GM23338 (cell line): ENCODE data around the gene TMEM167B. TPM values are rescaled to one million over a fixed set of nuclear protein-coding genes. Genes with fewer than 3 reads are reported as not detected.

Experiments
- ATAC-seq: fragments of 200-7000 bp; cut with Tn5 transposase; 3 replicates; pipeline ENCODE4 v1.9.1; 2020
- DNase-seq: peaks from one replicate; pipeline ENCODE4 v3.0.0-alpha.2; 2015; ENCODE audit warnings: low spot score
- H2AFZ ChIP-seq: fragments of 200-600 bp; sonication (generic); 2 replicates; pipeline ENCODE4 v1.8.0; 2016; ENCODE audit warnings: antibody characterized with exemption, mild to moderate bottlenecking, moderate library complexity
- H3F3A ChIP-seq: fragments of 200-600 bp; sonication (generic); replicated peaks from 2 replicates; pipeline ENCODE4 v1.8.0; 2017; ENCODE audit warnings: antibody characterized with exemption, mixed run types, low read depth
- H3K27ac ChIP-seq: fragments of 200-600 bp; sonication (generic); 2 replicates; pipeline ENCODE4 v1.6.1; 2016; ENCODE audit warnings: low read depth
- H3K27me3 ChIP-seq: fragments of 200-600 bp; sonication (generic); 2 replicates; pipeline ENCODE4 v1.8.0; 2016; ENCODE audit warnings: mild to moderate bottlenecking, mixed run types, moderate library complexity; ENCODE audit not compliant: insufficient read depth
- H3K36me3 ChIP-seq: fragments of 200-600 bp; sonication (generic); 2 replicates; pipeline ENCODE4 v1.8.0; 2016; ENCODE audit warnings: mild to moderate bottlenecking; ENCODE audit not compliant: insufficient read depth
- H3K4me1 ChIP-seq: fragments of 200-600 bp; sonication (generic); 2 replicates; pipeline ENCODE4 v1.8.0; 2016; ENCODE audit warnings: mild to moderate bottlenecking, moderate library complexity; ENCODE audit not compliant: insufficient read depth
- H3K4me2 ChIP-seq: fragments of 200-600 bp; sonication (generic); 2 replicates; pipeline ENCODE4 v1.7.1; 2017; ENCODE audit warnings: mixed run types
- H3K4me3 ChIP-seq: fragments of 200-600 bp; sonication (generic); 2 replicates; pipeline ENCODE4 v1.6.1; 2016; ENCODE audit warnings: mixed run types
- H3K79me2 ChIP-seq: fragments of 200-600 bp; sonication (generic); replicated peaks from 2 replicates; pipeline ENCODE4 v1.8.0; 2017; ENCODE audit warnings: mild to moderate bottlenecking; ENCODE audit not compliant: insufficient read depth
- H3K9me2 ChIP-seq: fragments of 200-600 bp; sonication (generic); 2 replicates; pipeline ENCODE4 v1.8.0; 2017; ENCODE audit not compliant: insufficient read depth
- H4K20me1 ChIP-seq: fragments of 200-600 bp; sonication (generic); replicated peaks from 2 replicates; pipeline ENCODE4 v1.8.0; 2017; ENCODE audit warnings: mild to moderate bottlenecking; ENCODE audit not compliant: insufficient read depth
- H3K27ac Mint-ChIP-seq: 2 replicates; pipeline ENCODE4 v1.8.0; 2020; ENCODE audit warnings: inconsistent platforms, mild to moderate bottlenecking, moderate library complexity, mixed read lengths
- H3K27me3 Mint-ChIP-seq: 3 replicates; pipeline ENCODE4 v1.8.0; 2022; ENCODE audit warnings: low read depth, mild to moderate bottlenecking, moderate library complexity, mixed read lengths, inconsistent platforms; ENCODE audit not compliant: insufficient read depth, poor library complexity
- H3K36me3 Mint-ChIP-seq: 3 replicates; pipeline ENCODE4 v1.8.0; 2021; ENCODE audit warnings: low read depth, mild to moderate bottlenecking, inconsistent platforms, moderate library complexity, mixed read lengths
- H3K4me1 Mint-ChIP-seq: 3 replicates; pipeline ENCODE4 v1.8.0; 2020; ENCODE audit warnings: mild to moderate bottlenecking, inconsistent platforms, mixed read lengths
- H3K4me3 Mint-ChIP-seq: 3 replicates; pipeline ENCODE4 v1.8.0; 2021; ENCODE audit warnings: moderate library complexity, mild to moderate bottlenecking, inconsistent platforms, mixed read lengths
- H3K9me3 Mint-ChIP-seq: 3 replicates; pipeline ENCODE4 v1.8.0; 2020; ENCODE audit warnings: moderate library complexity, mild to moderate bottlenecking, inconsistent platforms, mixed read lengths
- CREB1 ChIP-seq: fragments of 250-450 bp; sonication (Bioruptor Pico); IDR thresholded peaks from 2 replicates; pipeline ENCODE4 v1.5.0; 2020; ENCODE audit warnings: low read depth, mild to moderate bottlenecking, moderate library complexity
- EZH2phosphoT487 ChIP-seq: fragments of 200-600 bp; sonication (generic); IDR thresholded peaks from one replicate; pipeline ENCODE4 v1.8.1; 2018; ENCODE audit warnings: antibody characterized with exemption; ENCODE audit not compliant: unreplicated experiment
- NANOG ChIP-seq: IDR thresholded peaks from 2 replicates; pipeline ENCODE4 v1.6.1; 2016; ENCODE audit warnings: antibody characterized with exemption, borderline replicate concordance
- STAT1 ChIP-seq: IDR thresholded peaks from one replicate; pipeline ENCODE4 v1.6.1; 2016; ENCODE audit warnings: antibody characterized with exemption; ENCODE audit not compliant: unreplicated experiment
- ZNF114 ChIP-seq: fragments of 250-450 bp; sonication (Bioruptor Pico); IDR thresholded peaks from 2 replicates; pipeline ENCODE4 v1.5.0; 2020; ENCODE audit warnings: mild to moderate bottlenecking, moderate library complexity
- ZNF331 ChIP-seq: fragments of 250-450 bp; sonication (Bioruptor Pico); IDR thresholded peaks from 2 replicates; pipeline ENCODE4 v1.5.0; 2020; ENCODE audit warnings: low read depth, mild to moderate bottlenecking, moderate library complexity
- polyA plus RNA-seq: library from polyadenylated mRNA; unstranded; fragments of >200 nt; fragmentation: Nextera tagmentation; extraction: Ambion mirVana; gene quantifications from 2 replicates; pipeline ENCODE4 v1.2.1, GENCODE V29; 2016
- total RNA-seq: library from RNA; depleted of rRNA; stranded (reverse); fragments of >200 nt; shearing (Covaris generic); gene quantifications from 2 replicates; pipeline ENCODE4 v1.2.3, GENCODE V29; 2014
- TF ChIP-seq, protein P1 (sequence below): fragments of 250-450 bp; sonication (Bioruptor Pico); IDR thresholded peaks from 2 replicates; pipeline ENCODE4 v1.5.0; 2020; ENCODE audit warnings: mild to moderate bottlenecking, moderate library complexity

Gene TMEM167B
- total and polyA plus RNA-seq, 2 experiments from 2014 or later = 9.8 to 10.7 TPM

DNA sequence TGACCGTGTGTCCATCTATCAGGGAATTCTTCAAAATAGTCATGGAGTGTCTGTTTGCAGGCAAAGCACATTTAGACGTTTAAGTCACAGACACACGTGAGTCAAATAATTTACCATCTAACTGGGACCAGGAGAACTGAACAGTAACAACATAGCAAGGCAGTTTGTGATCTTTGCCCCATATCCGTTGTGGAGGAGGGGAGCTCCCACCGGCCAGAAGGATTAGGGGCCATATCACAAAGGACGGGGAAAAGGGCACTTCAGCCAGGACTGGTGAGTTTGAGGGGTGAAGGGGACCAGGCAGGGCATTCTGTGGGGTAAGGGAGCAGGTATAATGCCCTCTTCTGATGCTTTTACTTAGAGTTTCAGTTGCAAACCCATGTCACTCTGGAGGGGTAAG lies 46.2 kb downstream of the TMEM167B start:
- Histone ChIP-seq H3K4me2 (no peak overlapping the region), H3F3A (no peaks in the 10 kb centered on the region), H3K27me3 (no peaks in the 10 kb centered on the region), H3K4me3 (no peak overlapping the region), H3K27ac (no peak overlapping the region), H2AFZ (no peak overlapping the region), H3K9me2 (no peaks in the 10 kb centered on the region), H3K36me3 (no peaks in the 10 kb centered on the region), H3K4me1 (no peaks in the 10 kb centered on the region), H4K20me1 (no peaks in the 10 kb centered on the region), H3K79me2 (no peaks in the 10 kb centered on the region)
- Mint-ChIP-seq H3K9me3 (no peaks in the 10 kb centered on the region), H3K4me3 (no peak overlapping the region), H3K27me3 (peaks cover 1% of the 10 kb centered on the region), H3K27ac (no peak overlapping the region), H3K4me1 (peaks cover 2% of the 10 kb centered on the region; the same call in 1 of the 3 replicates), H3K36me3 (no peaks in the 10 kb centered on the region)
- no peak for ATAC-seq
- no peak for DNase-seq
- TF ChIP-seq ZNF331 = no peak
- no peak for TF ChIP-seq STAT1
- TF ChIP-seq EZH2phosphoT487 = no peak
- TF ChIP-seq, protein P1, sequence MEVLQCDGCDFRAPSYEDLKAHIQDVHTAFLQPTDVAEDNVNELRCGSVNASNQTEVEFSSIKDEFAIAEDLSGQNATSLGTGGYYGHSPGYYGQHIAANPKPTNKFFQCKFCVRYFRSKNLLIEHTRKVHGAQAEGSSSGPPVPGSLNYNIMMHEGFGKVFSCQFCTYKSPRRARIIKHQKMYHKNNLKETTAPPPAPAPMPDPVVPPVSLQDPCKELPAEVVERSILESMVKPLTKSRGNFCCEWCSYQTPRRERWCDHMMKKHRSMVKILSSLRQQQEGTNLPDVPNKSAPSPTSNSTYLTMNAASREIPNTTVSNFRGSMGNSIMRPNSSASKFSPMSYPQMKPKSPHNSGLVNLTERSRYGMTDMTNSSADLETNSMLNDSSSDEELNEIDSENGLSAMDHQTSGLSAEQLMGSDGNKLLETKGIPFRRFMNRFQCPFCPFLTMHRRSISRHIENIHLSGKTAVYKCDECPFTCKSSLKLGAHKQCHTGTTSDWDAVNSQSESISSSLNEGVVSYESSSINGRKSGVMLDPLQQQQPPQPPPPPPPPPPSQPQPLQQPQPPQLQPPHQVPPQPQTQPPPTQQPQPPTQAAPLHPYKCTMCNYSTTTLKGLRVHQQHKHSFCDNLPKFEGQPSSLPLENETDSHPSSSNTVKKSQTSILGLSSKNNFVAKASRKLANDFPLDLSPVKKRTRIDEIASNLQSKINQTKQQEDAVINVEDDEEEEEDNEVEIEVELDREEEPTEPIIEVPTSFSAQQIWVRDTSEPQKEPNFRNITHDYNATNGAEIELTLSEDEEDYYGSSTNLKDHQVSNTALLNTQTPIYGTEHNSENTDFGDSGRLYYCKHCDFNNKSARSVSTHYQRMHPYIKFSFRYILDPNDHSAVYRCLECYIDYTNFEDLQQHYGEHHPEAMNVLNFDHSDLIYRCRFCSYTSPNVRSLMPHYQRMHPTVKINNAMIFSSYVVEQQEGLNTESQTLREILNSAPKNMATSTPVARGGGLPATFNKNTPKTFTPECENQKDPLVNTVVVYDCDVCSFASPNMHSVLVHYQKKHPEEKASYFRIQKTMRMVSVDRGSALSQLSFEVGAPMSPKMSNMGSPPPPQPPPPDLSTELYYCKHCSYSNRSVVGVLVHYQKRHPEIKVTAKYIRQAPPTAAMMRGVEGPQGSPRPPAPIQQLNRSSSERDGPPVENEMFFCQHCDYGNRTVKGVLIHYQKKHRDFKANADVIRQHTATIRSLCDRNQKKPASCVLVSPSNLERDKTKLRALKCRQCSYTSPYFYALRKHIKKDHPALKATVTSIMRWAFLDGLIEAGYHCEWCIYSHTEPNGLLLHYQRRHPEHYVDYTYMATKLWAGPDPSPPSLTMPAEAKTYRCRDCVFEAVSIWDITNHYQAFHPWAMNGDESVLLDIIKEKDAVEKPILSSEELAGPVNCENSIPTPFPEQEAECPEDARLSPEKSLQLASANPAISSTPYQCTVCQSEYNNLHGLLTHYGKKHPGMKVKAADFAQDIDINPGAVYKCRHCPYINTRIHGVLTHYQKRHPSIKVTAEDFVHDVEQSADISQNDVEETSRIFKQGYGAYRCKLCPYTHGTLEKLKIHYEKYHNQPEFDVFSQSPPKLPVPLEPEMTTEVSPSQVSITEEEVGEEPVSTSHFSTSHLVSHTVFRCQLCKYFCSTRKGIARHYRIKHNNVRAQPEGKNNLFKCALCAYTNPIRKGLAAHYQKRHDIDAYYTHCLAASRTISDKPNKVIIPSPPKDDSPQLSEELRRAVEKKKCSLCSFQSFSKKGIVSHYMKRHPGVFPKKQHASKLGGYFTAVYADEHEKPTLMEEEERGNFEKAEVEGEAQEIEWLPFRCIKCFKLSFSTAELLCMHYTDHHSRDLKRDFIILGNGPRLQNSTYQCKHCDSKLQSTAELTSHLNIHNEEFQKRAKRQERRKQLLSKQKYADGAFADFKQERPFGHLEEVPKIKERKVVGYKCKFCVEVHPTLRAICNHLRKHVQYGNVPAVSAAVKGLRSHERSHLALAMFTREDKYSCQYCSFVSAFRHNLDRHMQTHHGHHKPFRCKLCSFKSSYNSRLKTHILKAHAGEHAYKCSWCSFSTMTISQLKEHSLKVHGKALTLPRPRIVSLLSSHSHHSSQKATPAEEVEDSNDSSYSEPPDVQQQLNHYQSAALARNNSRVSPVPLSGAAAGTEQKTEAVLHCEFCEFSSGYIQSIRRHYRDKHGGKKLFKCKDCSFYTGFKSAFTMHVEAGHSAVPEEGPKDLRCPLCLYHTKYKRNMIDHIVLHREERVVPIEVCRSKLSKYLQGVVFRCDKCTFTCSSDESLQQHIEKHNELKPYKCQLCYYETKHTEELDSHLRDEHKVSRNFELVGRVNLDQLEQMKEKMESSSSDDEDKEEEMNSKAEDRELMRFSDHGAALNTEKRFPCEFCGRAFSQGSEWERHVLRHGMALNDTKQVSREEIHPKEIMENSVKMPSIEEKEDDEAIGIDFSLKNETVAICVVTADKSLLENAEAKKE (CRISPR knock-in tag) = no peak
- no peak for TF ChIP-seq NANOG

DNA sequence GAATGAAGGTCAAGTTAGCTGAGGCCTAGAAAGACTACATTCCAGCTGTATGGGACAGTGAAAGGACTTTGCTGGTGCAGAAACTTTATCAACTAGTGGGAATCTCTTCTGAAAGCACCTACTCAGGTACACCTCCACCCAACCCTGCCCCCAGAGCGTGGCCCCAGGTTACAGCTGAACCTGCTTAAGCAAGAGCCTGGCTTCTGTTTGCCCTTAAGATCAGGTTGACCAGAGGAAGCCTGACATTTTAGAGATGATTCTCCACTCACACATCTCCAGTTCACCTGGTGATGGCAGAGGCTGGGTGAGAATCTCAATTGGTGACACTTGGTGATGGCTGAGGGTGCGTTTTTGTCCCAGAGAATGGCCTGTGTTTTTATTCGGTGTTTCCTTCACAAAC lies 47.4 kb downstream of the TMEM167B start:
- Mint-ChIP-seq H3K27ac (no peak overlapping the region), H3K36me3 (no peaks in the 10 kb centered on the region), H3K27me3 (peaks cover 1% of the 10 kb centered on the region), H3K4me1 (peaks cover 2% of the 10 kb centered on the region; the same call in 1 of the 3 replicates), H3K4me3 (no peak overlapping the region), H3K9me3 (no peaks in the 10 kb centered on the region)
- no peaks in the 10 kb centered on the region for H3K9me2 ChIP-seq
- H3K27me3 ChIP-seq = no peaks in the 10 kb centered on the region
- ATAC-seq = no peak
- DNase-seq = no peak
- no peaks in the 10 kb centered on the region for H3F3A ChIP-seq
- H3K27ac ChIP-seq = no peak overlapping the region
- no peak overlapping the region for H2AFZ ChIP-seq
- H3K4me1 ChIP-seq = no peaks in the 10 kb centered on the region
- H3K4me3 ChIP-seq = no peak overlapping the region
- no peak overlapping the region for H3K4me2 ChIP-seq
- no peaks in the 10 kb centered on the region for H4K20me1 ChIP-seq
- H3K36me3 ChIP-seq = no peaks in the 10 kb centered on the region
- H3K79me2 ChIP-seq = no peaks in the 10 kb centered on the region
- no peak for TF ChIP-seq ZNF331
- TF ChIP-seq ZNF114 = no peak
- no peak for TF ChIP-seq STAT1
- no peak for TF ChIP-seq NANOG
- TF ChIP-seq, protein P1 (CRISPR knock-in tag) = no peak
- no peak for TF ChIP-seq CREB1 (CRISPR knock-in tag)
